Measurements from ENCODE around the gene PSG5.
"Not testable (repeated sequence)": the region's sequence is repeated elsewhere in the genome, so short reads cannot be mapped to it uniquely, and the experiment has no call there.

DNA sequence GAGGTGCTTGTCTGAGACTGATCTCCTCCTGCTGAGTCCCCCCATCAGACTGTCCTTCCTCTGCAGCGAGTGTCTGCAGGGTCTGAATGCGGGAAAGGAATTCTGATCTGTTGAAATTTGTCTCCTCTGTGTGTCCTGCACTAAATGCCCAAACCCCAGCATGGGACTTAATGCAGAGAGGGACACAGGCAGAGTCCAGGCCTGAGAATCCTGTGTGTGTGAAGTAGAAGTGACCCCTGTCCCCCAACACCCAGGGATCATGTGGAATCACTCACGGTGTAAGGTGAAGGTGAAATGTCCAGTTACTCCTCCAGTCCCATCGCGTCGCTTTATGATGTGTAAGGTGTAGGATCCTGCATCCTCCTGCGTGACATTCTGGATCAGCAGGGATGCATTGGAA, 17.3 kb upstream of the PSG5 start:
- TF ChIP-seq, protein P1, sequence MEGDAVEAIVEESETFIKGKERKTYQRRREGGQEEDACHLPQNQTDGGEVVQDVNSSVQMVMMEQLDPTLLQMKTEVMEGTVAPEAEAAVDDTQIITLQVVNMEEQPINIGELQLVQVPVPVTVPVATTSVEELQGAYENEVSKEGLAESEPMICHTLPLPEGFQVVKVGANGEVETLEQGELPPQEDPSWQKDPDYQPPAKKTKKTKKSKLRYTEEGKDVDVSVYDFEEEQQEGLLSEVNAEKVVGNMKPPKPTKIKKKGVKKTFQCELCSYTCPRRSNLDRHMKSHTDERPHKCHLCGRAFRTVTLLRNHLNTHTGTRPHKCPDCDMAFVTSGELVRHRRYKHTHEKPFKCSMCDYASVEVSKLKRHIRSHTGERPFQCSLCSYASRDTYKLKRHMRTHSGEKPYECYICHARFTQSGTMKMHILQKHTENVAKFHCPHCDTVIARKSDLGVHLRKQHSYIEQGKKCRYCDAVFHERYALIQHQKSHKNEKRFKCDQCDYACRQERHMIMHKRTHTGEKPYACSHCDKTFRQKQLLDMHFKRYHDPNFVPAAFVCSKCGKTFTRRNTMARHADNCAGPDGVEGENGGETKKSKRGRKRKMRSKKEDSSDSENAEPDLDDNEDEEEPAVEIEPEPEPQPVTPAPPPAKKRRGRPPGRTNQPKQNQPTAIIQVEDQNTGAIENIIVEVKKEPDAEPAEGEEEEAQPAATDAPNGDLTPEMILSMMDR (IDR thresholded peaks at IDR 0.05; ENCODE audit: borderline replicate concordance, extremely low read depth, low read length, poor library complexity, severe bottlenecking): not testable (repeated sequence)
- TF ChIP-seq EZH2 (IDR thresholded peaks at IDR 0.05; ENCODE audit: borderline replicate concordance, low read depth, low read length, severe bottlenecking): not testable (repeated sequence)
